Fibroblast of pulmonary artery (primary cell): ENCODE results near the gene NFIL3.

Source experiments
- DNase-seq: peaks from one replicate; pipeline ENCODE4 v3.0.0-alpha.2; 2010; ENCODE audit warnings: low read depth
- H3K4me3 ChIP-seq: replicated peaks from 2 replicates; pipeline ENCODE4 v1.5.1; 2011; ENCODE audit warnings: low read depth, mild to moderate bottlenecking, control low read depth, low read length, moderate library complexity
- CTCF ChIP-seq: IDR thresholded peaks from 2 replicates; pipeline ENCODE4 v1.5.1; 2011; ENCODE audit warnings: mild to moderate bottlenecking, control low read depth, low read length, inconsistent platforms; ENCODE audit errors: missing control alignments

NFIL3 gene

GRCh38 chr9:91443994-91444392, 20.4 kb upstream of the NFIL3 start:
- no peak for DNase-seq
- TF ChIP-seq CTCF = no peak
- H3K4me3 ChIP-seq = no peak overlapping the region

- DNase-seq = no peak
- TF ChIP-seq CTCF = no peak
- H3K4me3 ChIP-seq = no peak overlapping the region
These were observed 19.8 kb upstream of the NFIL3 start for GRCh38 chr9:91443321-91443993.

- TF ChIP-seq CTCF = no peak
- H3K4me3 ChIP-seq = no peak overlapping the region
- no peak for DNase-seq
These were observed 13.2 kb upstream of the NFIL3 start for GRCh38 chr9:91436841-91437240.

- peak; percentile 70 for TF ChIP-seq CTCF
- no peak overlapping the region for H3K4me3 ChIP-seq
- DNase-seq = peak; percentile 90
These were observed 9.5 kb upstream of the NFIL3 start for GRCh38 chr9:91433180-91433579.

GRCh38 chr9:91431485-91431884, 7.9 kb upstream of the NFIL3 start:
- H3K4me3 ChIP-seq = no peak overlapping the region
- TF ChIP-seq CTCF = no peak
- no peak for DNase-seq

GRCh38 chr9:91429501-91429900, 5.9 kb upstream of the NFIL3 start:
- TF ChIP-seq CTCF = no peak
- no peak for DNase-seq
- no peak overlapping the region for H3K4me3 ChIP-seq

- no peak overlapping the region for H3K4me3 ChIP-seq
- no peak for TF ChIP-seq CTCF
- DNase-seq = peak; percentile 89
These were observed 5.3 kb upstream of the NFIL3 start for GRCh38 chr9:91428927-91429351.
